GM12892 (cell line): ENCODE results near the gene ARHGEF11.

ENCODE experiments used
- POLR2A ChIP-seq: IDR thresholded peaks from 2 replicates; pipeline ENCODE4 v1.6.1; 2011; ENCODE audit warnings: low read depth, low read length, control low read depth
- POLR2AphosphoS5 ChIP-seq: IDR thresholded peaks from 2 replicates; pipeline ENCODE4 v1.6.1; 2011; ENCODE audit warnings: low read depth, low read length, control low read depth

- TF ChIP-seq POLR2A (no peak), POLR2AphosphoS5 (no peak)
Observed at GRCh38 chr1:156961709-156962108, 83.8 kb downstream of the ARHGEF11 start.
